Measurements from ENCODE around the gene AP3S2. TPM values are rescaled to one million over a fixed set of nuclear protein-coding genes. Genes with fewer than 3 reads are reported as not detected.

AP3S2 gene
- total and polyA plus RNA-seq, 2 of the 8 experiments (the other 6 are each of a cell fraction or from before 2014, with no cell fraction given) = 19.2 to 45.4 TPM

DNA sequence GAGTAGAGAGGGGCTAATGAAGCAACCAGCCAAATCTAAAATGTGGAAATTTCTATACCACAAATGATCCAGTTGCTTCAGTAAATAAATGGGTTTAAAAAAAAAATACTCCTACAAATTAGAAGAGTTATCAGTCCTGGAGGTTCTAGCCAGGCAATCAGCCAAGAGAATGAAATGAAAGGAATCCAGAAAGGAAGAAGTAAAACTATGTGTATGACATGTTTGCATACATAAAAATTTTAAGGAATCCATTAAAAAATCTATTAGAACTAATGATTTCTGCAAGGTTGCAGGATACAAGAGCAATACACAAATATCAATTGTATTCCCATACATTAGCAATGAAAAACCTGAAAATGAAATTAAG lies 108.0 kb downstream of the AP3S2 start:
- no peak overlapping the region for H3K23ac ChIP-seq (ENCODE audit: insufficient read length)
- H2AK5ac ChIP-seq (ENCODE audit: low read depth, low read length) = no peak overlapping the region
- no peak overlapping the region for H3K4me3 ChIP-seq (ENCODE audit: extremely low read depth in 1 of 4, insufficient read depth in 2 of 4, low read depth in 3 of 4, low read length in 4 of 4)
- no peak overlapping the region for H2BK120ac ChIP-seq (replicated peaks; ENCODE audit: low read depth, low read length)
- H4K5ac ChIP-seq (ENCODE audit: insufficient read length, low read depth, low read length) = no peak overlapping the region
- peaks cover 0 to 3% of the 10 kb centered on the region in 2 experiments; a peak in 2 of 4 replicates for H3K9me3 ChIP-seq (ENCODE audit: insufficient read depth in 2 of 2, low read depth in 1 of 2, low read length in 1 of 2)
- ChIA-PET CTCF (ENCODE audit: partially characterized antibody) (interaction anchor here (0.6 kb wide), 1 partner anchor 10 kb away, joined by 3 read pairs; the partner anchor contains the start of gene MESP2), POLR2A (ENCODE audit: partially characterized antibody) (no interaction called here)
- no peak overlapping the region for H2AFZ ChIP-seq (ENCODE audit: low read length)
- no peak overlapping the region for H2BK12ac ChIP-seq (ENCODE audit: low read depth, low read length)
- no peaks in the 10 kb centered on the region for H4K20me1 ChIP-seq (replicated peaks in 1 of 2; ENCODE audit: control insufficient read depth in 1 of 2, insufficient read depth in 2 of 2, low read length in 2 of 2)
- no peak overlapping the region for H3K56ac ChIP-seq (replicated peaks; ENCODE audit: insufficient read length, low read depth, low read length)
- H2BK5ac ChIP-seq (ENCODE audit: low read depth, low read length) = no peak overlapping the region
- FAIRE-seq (no peak), DNase-seq (ENCODE audit: low read depth in 1 of 2, low spot score in 2 of 2) (no peak)
- peaks cover 6 to 14% (median 10%) of the 10 kb centered on the region in 4 experiments for H3K4me1 ChIP-seq (replicated peaks in 1 of 4; ENCODE audit: control insufficient read depth in 3 of 4, insufficient read depth in 4 of 4, low read length in 3 of 4)
- H3K9ac ChIP-seq (replicated peaks in 1 of 4; ENCODE audit: extremely low read depth in 1 of 4, low read depth in 3 of 4, low read length in 3 of 4) = no peak overlapping the region
- H3K36me3 ChIP-seq (ENCODE audit: control insufficient read depth in 2 of 4, insufficient read depth in 4 of 4, low read length in 3 of 4) = no peaks in the 10 kb centered on the region
- H3K14ac ChIP-seq (ENCODE audit: insufficient read length) = no peak overlapping the region
- no peaks in the 10 kb centered on the region; a peak in 2 of 7 replicates for H3K27me3 ChIP-seq (replicated peaks in 1 of 4; ENCODE audit: control insufficient read depth in 3 of 4, extremely low read depth in 1 of 4, insufficient read depth in 3 of 4, low read length in 3 of 4)
- H3K79me2 ChIP-seq (ENCODE audit: control insufficient read depth in 1 of 2, insufficient read depth in 2 of 2, low read length in 2 of 2) = no peaks in the 10 kb centered on the region
- H2BK20ac ChIP-seq (ENCODE audit: low read length) = no peak overlapping the region
- no peak overlapping the region for H3K4me2 ChIP-seq (ENCODE audit: insufficient read depth in 1 of 2, low read depth in 2 of 2, low read length in 2 of 2)
- H3K27ac ChIP-seq (ENCODE audit: low read depth, low read length) = no peak overlapping the region
- no peak overlapping the region for H4K8ac ChIP-seq (ENCODE audit: extremely low read depth, insufficient read depth, low read length)
- no peaks in the 10 kb centered on the region for H3K23me2 ChIP-seq (ENCODE audit: low read depth, low read length)
- H4K91ac ChIP-seq (replicated peaks; ENCODE audit: insufficient read length, low read length) = no peak overlapping the region
- H3K79me1 ChIP-seq (ENCODE audit: low read depth, low read length) = no peaks in the 10 kb centered on the region
- H2BK15ac ChIP-seq (ENCODE audit: low read length) = no peak overlapping the region
- no peak overlapping the region for H3K4ac ChIP-seq (replicated peaks; ENCODE audit: insufficient read length, low read depth, low read length)
- H3K18ac ChIP-seq (ENCODE audit: extremely low read depth, low read length) = no peak overlapping the region
- TF ChIP-seq RXRA (IDR thresholded peaks at IDR 0.05; ENCODE audit: insufficient read depth, low read depth, low read length) (no peak), TBP (IDR thresholded peaks at IDR 0.05; ENCODE audit: low read depth, low read length) (no peak), RNF2 (IDR thresholded peaks at IDR 0.05; ENCODE audit: borderline replicate concordance, low read depth, low read length, missing control alignments, poor library complexity, severe bottlenecking) (no peak), EZH2 (IDR thresholded peaks at IDR 0.05; ENCODE audit: low read depth, low read length, severe bottlenecking) (no peak), SP1 (IDR thresholded peaks at IDR 0.05; ENCODE audit: low read depth, low read length) (no peak), KDM4A (IDR thresholded peaks at IDR 0.05; ENCODE audit: low read depth, low read length, severe bottlenecking) (no peak), CREB1 (IDR thresholded peaks at IDR 0.05) (no peak), EP300 (IDR thresholded peaks at IDR 0.05; ENCODE audit: borderline replicate concordance in 1 of 2, low read depth in 2 of 2, low read length in 2 of 2) (no peak), BACH1 (IDR thresholded peaks at IDR 0.05; ENCODE audit: low read length) (no peak), HDAC2 (IDR thresholded peaks at IDR 0.05; ENCODE audit: borderline replicate concordance in 1 of 2, low read depth in 2 of 2, low read length in 2 of 2) (no peak), SIX5 (IDR thresholded peaks at IDR 0.05; ENCODE audit: low read depth, low read length) (no peak), FOSL1 (IDR thresholded peaks at IDR 0.05; ENCODE audit: insufficient read depth, low read depth, low read length) (no peak)
- TF ChIP-seq, protein P1, sequence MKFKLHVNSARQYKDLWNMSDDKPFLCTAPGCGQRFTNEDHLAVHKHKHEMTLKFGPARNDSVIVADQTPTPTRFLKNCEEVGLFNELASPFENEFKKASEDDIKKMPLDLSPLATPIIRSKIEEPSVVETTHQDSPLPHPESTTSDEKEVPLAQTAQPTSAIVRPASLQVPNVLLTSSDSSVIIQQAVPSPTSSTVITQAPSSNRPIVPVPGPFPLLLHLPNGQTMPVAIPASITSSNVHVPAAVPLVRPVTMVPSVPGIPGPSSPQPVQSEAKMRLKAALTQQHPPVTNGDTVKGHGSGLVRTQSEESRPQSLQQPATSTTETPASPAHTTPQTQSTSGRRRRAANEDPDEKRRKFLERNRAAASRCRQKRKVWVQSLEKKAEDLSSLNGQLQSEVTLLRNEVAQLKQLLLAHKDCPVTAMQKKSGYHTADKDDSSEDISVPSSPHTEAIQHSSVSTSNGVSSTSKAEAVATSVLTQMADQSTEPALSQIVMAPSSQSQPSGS (IDR thresholded peaks at IDR 0.05; ENCODE audit: low read length) = no peak
